MM.1S (cell line): ENCODE results near the gene INTS11.

Source experiments
- EZH2 ChIP-seq: fragments of 300-600 bp; sonication (generic); optimal IDR thresholded peaks from 2 replicates; pipeline ENCODE3; 2017; ENCODE audit warnings: low read depth, mild to moderate bottlenecking, antibody characterized with exemption, low read length, mixed read lengths
- EZH2phosphoT487 ChIP-seq: fragments of 300-600 bp; sonication (generic); IDR thresholded peaks from 2 replicates; pipeline ENCODE4 v1.6.1; 2018; ENCODE audit warnings: antibody characterized with exemption, low read length
- TF ChIP-seq, protein P1 (sequence below): fragments of 300-600 bp; sonication (generic); IDR thresholded peaks from 2 replicates; pipeline ENCODE4 v1.5.1; 2016; ENCODE audit warnings: antibody characterized with exemption, low read length, mixed read lengths

DNA sequence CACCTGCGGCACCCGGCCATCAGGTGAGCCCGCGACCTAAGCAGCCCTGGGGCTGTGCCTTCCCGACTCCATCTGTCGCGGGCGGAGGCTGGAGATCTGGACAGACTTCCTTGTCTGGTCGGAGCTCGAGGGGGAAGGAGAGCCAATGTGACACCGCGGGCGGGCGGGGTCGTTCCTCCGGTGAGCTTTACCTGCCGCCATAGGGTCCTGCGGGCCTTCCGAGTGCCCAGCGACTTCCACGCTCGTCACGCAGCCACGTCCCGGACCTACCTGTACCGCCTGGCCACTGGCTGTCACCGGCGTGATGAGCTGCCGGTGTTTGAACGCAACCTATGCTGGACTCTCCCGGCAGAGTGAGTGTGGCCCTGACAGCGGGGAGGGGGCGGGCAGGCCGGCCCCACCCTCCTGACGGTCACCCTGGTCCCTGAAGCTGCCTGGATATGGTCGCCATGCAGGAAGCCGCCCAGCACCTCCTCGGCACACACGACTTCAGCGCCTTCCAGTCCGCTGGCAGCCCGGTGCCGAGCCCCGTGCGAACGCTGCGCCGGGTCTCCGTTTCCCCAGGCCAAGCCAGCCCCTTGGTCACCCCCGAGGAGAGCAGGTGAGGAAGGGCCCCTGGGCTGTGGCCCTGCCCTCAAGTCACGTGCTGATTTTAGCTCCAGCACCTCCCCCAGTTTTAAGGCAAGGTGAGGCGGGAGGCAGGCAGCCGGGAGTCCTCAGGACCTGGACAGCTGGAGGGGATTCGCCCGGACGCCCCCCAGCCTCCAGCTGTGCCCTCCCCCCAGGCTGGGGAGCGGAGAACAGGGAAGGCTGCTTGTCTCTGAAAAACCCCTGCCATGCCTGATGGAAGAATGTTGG, 15.0 kb downstream of the INTS11 start:
- TF ChIP-seq, protein P1, sequence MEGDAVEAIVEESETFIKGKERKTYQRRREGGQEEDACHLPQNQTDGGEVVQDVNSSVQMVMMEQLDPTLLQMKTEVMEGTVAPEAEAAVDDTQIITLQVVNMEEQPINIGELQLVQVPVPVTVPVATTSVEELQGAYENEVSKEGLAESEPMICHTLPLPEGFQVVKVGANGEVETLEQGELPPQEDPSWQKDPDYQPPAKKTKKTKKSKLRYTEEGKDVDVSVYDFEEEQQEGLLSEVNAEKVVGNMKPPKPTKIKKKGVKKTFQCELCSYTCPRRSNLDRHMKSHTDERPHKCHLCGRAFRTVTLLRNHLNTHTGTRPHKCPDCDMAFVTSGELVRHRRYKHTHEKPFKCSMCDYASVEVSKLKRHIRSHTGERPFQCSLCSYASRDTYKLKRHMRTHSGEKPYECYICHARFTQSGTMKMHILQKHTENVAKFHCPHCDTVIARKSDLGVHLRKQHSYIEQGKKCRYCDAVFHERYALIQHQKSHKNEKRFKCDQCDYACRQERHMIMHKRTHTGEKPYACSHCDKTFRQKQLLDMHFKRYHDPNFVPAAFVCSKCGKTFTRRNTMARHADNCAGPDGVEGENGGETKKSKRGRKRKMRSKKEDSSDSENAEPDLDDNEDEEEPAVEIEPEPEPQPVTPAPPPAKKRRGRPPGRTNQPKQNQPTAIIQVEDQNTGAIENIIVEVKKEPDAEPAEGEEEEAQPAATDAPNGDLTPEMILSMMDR, result no peak
- TF ChIP-seq EZH2phosphoT487 (no peak), EZH2 (no peak)
